T-helper 1 cell treated with Interleukin-12 subunit alpha and Interleukin-12 subunit beta and Interleukin-4 antibody, amounts not matched to agents 30 ng/mL and 1 ng/mL, for 36 hours (primary cell): ENCODE data around the gene DOCK6. TPM values are rescaled to one million over a fixed set of nuclear protein-coding genes. Genes with fewer than 3 reads are reported as not detected.

Experiments
- intact Hi-C: fragments of 100-400 bp; cut with micrococcal nuclease; formaldehyde crosslinking; loops from one replicate; pipeline ENCODE4 v1.15.1; 2024
- total RNA-seq: library from RNA; stranded (reverse); gene quantifications from 2 replicates; pipeline ENCODE4 v1.2.3, GENCODE V29; 2022

The DOCK6 gene, protein sequence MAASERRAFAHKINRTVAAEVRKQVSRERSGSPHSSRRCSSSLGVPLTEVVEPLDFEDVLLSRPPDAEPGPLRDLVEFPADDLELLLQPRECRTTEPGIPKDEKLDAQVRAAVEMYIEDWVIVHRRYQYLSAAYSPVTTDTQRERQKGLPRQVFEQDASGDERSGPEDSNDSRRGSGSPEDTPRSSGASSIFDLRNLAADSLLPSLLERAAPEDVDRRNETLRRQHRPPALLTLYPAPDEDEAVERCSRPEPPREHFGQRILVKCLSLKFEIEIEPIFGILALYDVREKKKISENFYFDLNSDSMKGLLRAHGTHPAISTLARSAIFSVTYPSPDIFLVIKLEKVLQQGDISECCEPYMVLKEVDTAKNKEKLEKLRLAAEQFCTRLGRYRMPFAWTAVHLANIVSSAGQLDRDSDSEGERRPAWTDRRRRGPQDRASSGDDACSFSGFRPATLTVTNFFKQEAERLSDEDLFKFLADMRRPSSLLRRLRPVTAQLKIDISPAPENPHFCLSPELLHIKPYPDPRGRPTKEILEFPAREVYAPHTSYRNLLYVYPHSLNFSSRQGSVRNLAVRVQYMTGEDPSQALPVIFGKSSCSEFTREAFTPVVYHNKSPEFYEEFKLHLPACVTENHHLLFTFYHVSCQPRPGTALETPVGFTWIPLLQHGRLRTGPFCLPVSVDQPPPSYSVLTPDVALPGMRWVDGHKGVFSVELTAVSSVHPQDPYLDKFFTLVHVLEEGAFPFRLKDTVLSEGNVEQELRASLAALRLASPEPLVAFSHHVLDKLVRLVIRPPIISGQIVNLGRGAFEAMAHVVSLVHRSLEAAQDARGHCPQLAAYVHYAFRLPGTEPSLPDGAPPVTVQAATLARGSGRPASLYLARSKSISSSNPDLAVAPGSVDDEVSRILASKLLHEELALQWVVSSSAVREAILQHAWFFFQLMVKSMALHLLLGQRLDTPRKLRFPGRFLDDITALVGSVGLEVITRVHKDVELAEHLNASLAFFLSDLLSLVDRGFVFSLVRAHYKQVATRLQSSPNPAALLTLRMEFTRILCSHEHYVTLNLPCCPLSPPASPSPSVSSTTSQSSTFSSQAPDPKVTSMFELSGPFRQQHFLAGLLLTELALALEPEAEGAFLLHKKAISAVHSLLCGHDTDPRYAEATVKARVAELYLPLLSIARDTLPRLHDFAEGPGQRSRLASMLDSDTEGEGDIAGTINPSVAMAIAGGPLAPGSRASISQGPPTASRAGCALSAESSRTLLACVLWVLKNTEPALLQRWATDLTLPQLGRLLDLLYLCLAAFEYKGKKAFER (N-terminal part only)
- total RNA-seq = 0.27 and 0.66 TPM in 2 replicates

GRCh38 chr19:11261971-11262839, at the start of gene DOCK6:
Gene DOCK6 (minus strand): TSS chr19:11262524. CDS start chr19:11262440, 84 bp downstream.
- intact Hi-C loops = no loop called here

DNA sequence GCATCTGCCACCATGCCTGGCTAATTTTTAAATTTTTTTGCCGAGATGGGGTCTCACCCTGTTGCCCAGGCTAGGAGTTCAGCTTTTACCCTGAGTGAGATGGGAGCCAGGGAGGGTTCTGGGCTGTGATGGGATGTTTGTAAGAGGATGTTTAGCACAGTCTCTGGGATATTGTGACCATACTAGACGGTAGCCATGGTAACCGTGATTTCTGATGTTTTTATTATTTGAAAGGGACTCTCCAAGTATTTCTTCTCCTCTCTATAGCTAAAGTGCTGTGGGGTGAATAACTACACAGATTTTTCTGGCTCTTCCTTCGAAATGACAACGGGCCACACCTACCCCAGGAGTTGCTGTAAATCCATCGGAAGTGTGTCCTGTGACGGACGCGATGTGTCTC, 44.0 kb upstream of the DOCK6 start:
- intact Hi-C loops = no loop called here

GRCh38 chr19:11304936-11305335, 42.6 kb upstream of the DOCK6 start:
- intact Hi-C loops = no loop called here

DNA sequence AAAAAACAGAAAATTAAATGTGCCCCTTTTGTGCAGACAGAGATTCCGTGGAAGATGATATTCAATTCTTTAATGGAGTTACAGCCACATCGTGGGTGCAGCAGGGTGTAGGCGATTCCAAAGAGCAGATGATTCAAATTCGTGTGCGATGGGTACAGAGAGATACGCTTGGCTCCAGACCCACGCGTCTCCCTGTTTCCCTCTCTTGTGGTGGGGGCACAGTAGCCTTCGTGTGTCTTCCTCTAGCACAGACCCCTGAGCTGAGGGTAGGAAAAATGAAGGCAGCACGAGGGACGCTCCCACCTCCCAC, 38.4 kb upstream of the DOCK6 start:
- intact Hi-C loops = no loop called here

DNA sequence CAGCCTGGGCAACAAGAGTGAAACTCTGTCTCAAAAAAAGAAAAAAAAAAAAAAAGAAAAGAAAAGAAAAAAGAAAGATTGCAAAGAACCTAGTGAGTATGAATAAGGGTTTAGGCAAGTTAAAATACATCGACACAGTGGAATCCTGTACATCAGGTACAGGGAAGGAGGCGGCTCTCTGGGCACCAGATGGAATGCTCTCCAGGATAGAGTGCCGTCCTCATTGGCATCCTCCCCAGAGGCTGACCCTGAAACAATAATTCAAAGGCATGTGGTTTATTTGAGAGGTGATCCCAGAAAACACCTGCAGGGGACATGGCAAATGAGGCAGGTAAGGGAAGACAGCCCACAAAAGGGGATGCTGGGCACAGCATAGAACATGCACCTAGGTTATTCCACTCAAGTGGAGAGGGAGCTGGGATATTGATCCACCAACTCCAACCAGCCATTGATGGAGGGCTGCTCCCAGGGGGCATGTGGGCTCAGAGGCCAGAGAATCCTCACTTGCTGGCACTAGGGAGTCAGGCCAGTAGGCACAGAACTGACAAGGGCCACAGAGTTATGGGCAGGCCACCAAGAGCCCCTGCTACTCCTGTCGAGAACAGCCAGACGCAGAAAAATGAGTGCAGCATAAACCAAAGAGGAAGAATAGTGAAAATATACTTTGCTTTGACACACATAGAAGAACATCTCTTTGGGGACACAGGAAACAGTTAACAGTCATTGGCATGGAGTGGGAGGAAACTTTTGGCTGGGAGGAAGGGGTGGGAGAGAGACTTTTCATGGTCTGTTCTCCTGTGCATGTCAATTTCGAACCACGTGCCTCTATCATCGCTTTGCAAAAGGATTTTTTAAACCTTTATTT, 37.9 kb upstream of the DOCK6 start:
- intact Hi-C loops = no loop called here

DNA sequence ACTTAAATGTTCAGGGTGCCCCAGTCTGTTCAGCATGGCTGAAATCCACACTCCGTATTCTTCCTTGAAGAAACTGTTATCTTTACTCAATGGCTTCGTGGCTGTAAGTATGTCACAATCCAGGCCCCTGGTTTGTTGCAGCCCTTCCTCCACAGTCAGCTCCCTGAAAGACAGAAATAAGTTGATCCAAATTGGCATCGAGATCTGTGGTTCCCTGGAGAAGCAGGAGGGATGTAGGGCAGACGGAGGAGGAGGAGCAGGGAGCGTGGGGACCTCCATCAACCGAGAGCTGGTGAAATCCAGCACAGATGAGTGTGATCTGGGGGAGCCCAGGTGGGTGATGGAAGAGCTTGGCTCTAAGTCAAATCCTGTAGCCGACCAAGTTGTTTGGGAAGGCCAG, 33.9 kb upstream of the DOCK6 start:
- intact Hi-C loops = no loop called here

DNA sequence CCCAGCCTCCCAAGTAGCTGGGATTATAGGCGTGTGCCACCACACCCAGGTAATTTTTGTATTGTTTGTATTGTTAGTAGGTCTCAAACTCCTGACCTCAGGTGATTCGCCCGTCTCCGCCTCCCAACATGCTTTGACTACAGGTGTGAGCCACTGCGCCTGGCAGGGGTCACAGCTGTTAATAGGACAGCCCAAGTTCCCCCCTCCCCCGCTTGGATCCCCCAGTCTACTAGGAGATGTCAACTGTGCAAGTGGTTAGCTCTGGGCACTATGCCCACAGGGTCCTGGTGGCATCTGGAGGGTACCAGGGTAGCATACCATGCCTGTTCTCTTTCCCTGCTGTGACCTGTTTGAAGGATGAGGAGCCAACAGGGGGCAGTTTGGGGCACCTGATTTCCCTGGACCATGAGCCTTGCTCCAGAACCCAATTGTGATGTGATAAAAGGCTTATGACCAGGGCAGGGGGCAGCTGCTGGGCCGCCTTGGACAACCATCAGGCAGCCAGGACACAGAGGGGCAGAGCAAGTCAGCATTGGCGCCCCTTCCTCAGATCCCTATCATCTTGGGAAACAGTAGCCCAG, 33.4 kb upstream of the DOCK6 start, which contains the start of gene TSPAN16:
Gene TSPAN16, plus strand, starts transcription at position 496 of the 581 bp plus-strand sequence. CDS start 138 bp downstream, outside the sequence.
- intact Hi-C loops = no loop called here

- intact Hi-C loops = no loop called here
Observed at GRCh38 chr19:11295180-11295579, 32.9 kb upstream of the DOCK6 start.

DNA sequence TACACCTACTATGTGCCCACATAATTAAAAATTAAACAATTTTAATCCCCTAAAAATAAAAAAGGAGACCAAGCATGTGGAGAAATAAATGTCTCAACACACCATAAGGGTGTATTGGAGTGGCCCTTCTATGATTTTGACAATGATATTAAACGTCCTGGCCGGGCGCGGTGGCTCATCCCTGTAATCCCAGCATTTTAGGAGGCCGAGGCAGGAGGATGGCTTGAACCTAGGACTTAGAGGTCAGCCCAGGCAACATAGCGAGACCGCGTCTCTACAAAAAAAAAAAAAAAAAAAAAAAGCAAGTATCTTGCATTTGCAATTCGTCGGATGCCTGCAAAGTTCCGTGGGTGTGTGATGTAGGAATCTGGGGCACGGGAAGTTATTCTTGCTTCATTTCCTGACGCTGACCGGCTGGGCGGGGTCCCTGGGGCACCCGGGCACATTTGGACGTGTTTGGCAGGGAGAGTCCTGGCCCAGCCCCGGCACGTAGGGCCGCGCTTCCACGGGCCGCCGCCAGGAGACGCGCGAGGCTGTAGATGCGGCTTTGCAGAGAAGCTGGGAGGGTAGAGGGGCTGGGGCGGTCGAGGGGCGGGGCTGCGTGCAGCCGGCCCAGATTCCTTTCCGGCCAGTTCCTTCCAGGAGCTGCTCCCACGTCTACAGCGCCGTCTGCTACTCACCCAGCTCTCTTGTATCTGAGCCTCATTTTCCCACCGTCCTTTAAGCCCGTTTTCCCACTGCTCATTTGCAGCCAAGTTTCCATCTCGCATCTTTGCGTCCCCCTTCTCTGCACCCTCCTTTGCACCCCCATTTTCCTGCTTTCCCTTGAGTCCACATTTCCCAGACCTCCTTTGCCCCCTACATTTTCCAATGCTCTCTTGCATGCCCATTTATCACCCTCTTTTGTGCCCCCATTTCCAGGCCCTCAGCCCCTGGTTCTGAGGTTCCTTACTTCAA, 31.4 kb upstream of the DOCK6 start:
- intact Hi-C loops = loop anchor here (1.0 to 5.0 kb wide), 4 partner anchors 88 to 294 kb away; partner anchors contain the start of genes ODAD3 and PRKCSH

GRCh38 chr19:11291991-11292390, 29.7 kb upstream of the DOCK6 start:
- intact Hi-C loops = loop anchor here (5.0 kb wide), 1 partner anchor 145 kb away; the partner anchor contains the start of genes ODAD3 and PRKCSH

GRCh38 chr19:11291415-11291814, 29.1 kb upstream of the DOCK6 start:
- intact Hi-C loops = loop anchor here (5.0 kb wide), 1 partner anchor 146 kb away; the partner anchor contains the start of genes ODAD3 and PRKCSH

DNA sequence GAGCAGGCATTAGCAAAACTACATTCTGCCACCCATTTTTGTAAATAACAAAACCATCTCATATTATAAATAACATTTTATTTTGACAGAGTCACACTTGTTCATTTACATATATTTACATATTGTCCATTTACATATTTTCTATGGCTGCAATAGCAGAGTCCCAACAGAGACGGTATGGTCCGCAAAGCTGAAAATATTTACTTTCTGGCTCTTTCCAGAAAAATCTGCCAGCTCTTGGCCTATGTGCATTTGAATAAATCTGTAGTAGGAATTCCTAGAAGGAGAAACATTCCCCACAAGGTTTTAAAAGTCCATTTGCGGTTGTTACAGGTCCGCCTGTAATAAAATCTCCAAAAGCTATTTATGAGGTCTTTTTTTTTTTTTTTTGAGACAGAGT, 27.9 kb upstream of the DOCK6 start:
- intact Hi-C loops = loop anchor here (5.0 kb wide), 1 partner anchor 147 kb away; the partner anchor contains the start of genes ODAD3 and PRKCSH

- intact Hi-C loops = no loop called here
Observed at GRCh38 chr19:11288349-11288748, 26.0 kb upstream of the DOCK6 start.

GRCh38 chr19:11286312-11286974, 24.1 kb upstream of the DOCK6 start:
- intact Hi-C loops = no loop called here

DNA sequence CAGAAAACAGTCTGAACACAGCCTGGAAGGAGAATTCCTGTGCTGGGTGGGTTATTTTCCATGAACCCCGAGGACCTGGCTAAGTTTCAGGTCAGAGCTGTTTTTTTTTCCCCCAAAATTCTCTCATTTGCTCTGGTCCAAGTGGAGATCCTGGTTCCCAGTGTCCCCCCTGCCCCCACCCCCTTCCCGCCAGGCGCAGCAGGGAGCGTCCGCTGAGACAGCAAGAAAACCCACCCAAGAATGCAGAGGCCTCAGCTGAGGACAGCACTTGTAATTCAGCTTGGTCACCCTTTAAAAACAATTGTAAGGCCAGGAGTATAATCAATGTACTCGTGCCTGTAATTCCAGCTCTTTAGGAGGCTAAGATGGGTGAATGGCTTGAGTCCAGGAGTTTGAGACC, 22.2 kb upstream of the DOCK6 start:
- intact Hi-C loops = no loop called here

- intact Hi-C loops = loop anchor here (2.0 kb wide), 1 partner anchor 99 kb away; no protein-coding TSS in a partner anchor
Observed at GRCh38 chr19:11281356-11282049, 19.2 kb upstream of the DOCK6 start.
